GM19467 (cell line): ENCODE measurements around the gene HCFC1.

ENCODE experiments used
- ATAC-seq: cut with Tn5 transposase; IDR thresholded peaks from one replicate; pipeline ENCODE4 v1.9.1; 2021; ENCODE audit warnings: mild to moderate bottlenecking, moderate library complexity; ENCODE audit not compliant: unreplicated experiment

Gene HCFC1

GRCh38 chrX:153941336-153942252, 30.0 kb downstream of the HCFC1 start:
- ATAC-seq: no peak

- no peak for ATAC-seq
These were observed 32.0 kb downstream of the HCFC1 start for GRCh38 chrX:153939573-153939972.

GRCh38 chrX:153938226-153938786, 33.3 kb downstream of the HCFC1 start:
- ATAC-seq: no peak

GRCh38 chrX:153937056-153937455, 34.6 kb downstream of the HCFC1 start:
- no peak for ATAC-seq

GRCh38 chrX:153935326-153935851, 36.2 kb downstream of the HCFC1 start:
- ATAC-seq: no peak

GRCh38 chrX:153934762-153935325, 36.8 kb downstream of the HCFC1 start, which contains the start of gene NAA10:
TSS of gene NAA10 (minus strand) at chrX:153935037. CDS start at chrX:153934904, 133 bp downstream.
- ATAC-seq: peak; percentile 73

GRCh38 chrX:153934148-153934761, 37.4 kb downstream of the HCFC1 start:
- peak; percentile 16 for ATAC-seq

GRCh38 chrX:153933748-153934147, 37.9 kb downstream of the HCFC1 start:
- no peak for ATAC-seq

GRCh38 chrX:153932220-153932915, 39.2 kb downstream of the HCFC1 start:
- no peak for ATAC-seq

GRCh38 chrX:153931748-153932147, 39.9 kb downstream of the HCFC1 start:
- ATAC-seq: no peak

- ATAC-seq: no peak
These were observed 40.5 kb downstream of the HCFC1 start for GRCh38 chrX:153931151-153931550.

GRCh38 chrX:153930011-153930910, 41.4 kb downstream of the HCFC1 start:
- ATAC-seq: no peak

- ATAC-seq: no peak
These were observed 42.0 kb downstream of the HCFC1 start for GRCh38 chrX:153929576-153929975.

- ATAC-seq: no peak
These were observed 42.8 kb downstream of the HCFC1 start for GRCh38 chrX:153928846-153929245.

- peak; percentile 68 for ATAC-seq
These were observed 43.5 kb downstream of the HCFC1 start for GRCh38 chrX:153927922-153928760.

GRCh38 chrX:153927672-153927921, 44.0 kb downstream of the HCFC1 start:
- no peak for ATAC-seq

GRCh38 chrX:153926858-153927671, 44.6 kb downstream of the HCFC1 start:
- peak; percentile 42 for ATAC-seq

GRCh38 chrX:153926552-153926857, 45.1 kb downstream of the HCFC1 start:
- no peak for ATAC-seq
